H1 (cell line): ENCODE results near the gene GSAP. TPM values are rescaled to one million over a fixed set of nuclear protein-coding genes. Genes with fewer than 3 reads are reported as not detected.

Source experiments
- GTF2F1 ChIP-seq: IDR thresholded peaks from 2 replicates; pipeline ENCODE4 v1.6.1; 2012; ENCODE audit warnings: low read depth, low read length, improper control_type of control experiment, borderline replicate concordance
- JUN ChIP-seq: IDR thresholded peaks from 2 replicates; pipeline ENCODE4 v1.6.1; 2011; ENCODE audit warnings: low read depth, mild to moderate bottlenecking, improper control_type of control experiment, low read length
- KDM5A ChIP-seq: fragments of 200-600 bp; IDR thresholded peaks from 2 replicates; pipeline ENCODE4 v1.7.1; 2012; ENCODE audit warnings: mild to moderate bottlenecking, low read length, inconsistent platforms, mixed read lengths
- POLR2AphosphoS5 ChIP-seq: IDR thresholded peaks from 2 replicates; pipeline ENCODE4 v1.6.1; 2011; ENCODE audit warnings: low read depth, low read length
- RBBP5 ChIP-seq: IDR thresholded peaks from 2 replicates; pipeline ENCODE4 v1.7.1; 2012; ENCODE audit warnings: low read depth, mild to moderate bottlenecking, inconsistent platforms, low read length, moderate library complexity, borderline replicate concordance
- RFX5 ChIP-seq: IDR thresholded peaks from 2 replicates; pipeline ENCODE4 v1.6.1; 2011; ENCODE audit warnings: low read depth, low read length, improper control_type of control experiment, borderline replicate concordance
- RNF2 ChIP-seq: fragments of 200-900, 300-1000 bp; sonication (generic); IDR thresholded peaks from 2 replicates; pipeline ENCODE4 v1.7.1; 2016; ENCODE audit warnings: borderline replicate concordance, low read depth, mild to moderate bottlenecking, antibody characterized with exemption, low read length; ENCODE audit not compliant: poor library complexity, severe bottlenecking; ENCODE audit errors: missing control alignments
- polyA plus RNA-seq, 7 experiments: library from polyadenylated mRNA; depleted of rRNA in 3 of 7; stranded (reverse) in 5 of 7; unstranded in 2 of 7; fragments of >200 nt in 5 of 7; fragments of 200-250 nt in 2 of 7; gene quantifications; 1 replicate in 5 of 7; 2 replicates in 1 of 7; 4 replicates in 1 of 7; pipeline versions ENCODE4 v1.2.1 to v1.2.3, GENCODE V29; 2011 to 2013; ENCODE audit warnings: missing spikeins in 2 of 7, mixed read lengths in 2 of 7
- total RNA-seq: library from RNA; stranded (reverse); fragmentation: NEBNext Ultra II Directional; extraction: Animal tissue kit (Norgen Biotek cat#: 25700); gene quantifications from 2 replicates; pipeline ENCODE4 v1.2.1, GENCODE V29; 2021
- TF ChIP-seq, protein P1 (sequence below): fragments of 300-600 bp; sonication (generic); IDR thresholded peaks from 2 replicates; pipeline ENCODE4 v1.7.1; 2012; ENCODE audit warnings: low read length, moderate library complexity, mild to moderate bottlenecking, inconsistent platforms; ENCODE audit not compliant: insufficient replicate concordance

Gene GSAP
- total and polyA plus RNA-seq, 2 of the 8 experiments (the other 6 are each of a cell fraction or from before 2014, with no cell fraction given) = 0.93 to 2.1 TPM

DNA sequence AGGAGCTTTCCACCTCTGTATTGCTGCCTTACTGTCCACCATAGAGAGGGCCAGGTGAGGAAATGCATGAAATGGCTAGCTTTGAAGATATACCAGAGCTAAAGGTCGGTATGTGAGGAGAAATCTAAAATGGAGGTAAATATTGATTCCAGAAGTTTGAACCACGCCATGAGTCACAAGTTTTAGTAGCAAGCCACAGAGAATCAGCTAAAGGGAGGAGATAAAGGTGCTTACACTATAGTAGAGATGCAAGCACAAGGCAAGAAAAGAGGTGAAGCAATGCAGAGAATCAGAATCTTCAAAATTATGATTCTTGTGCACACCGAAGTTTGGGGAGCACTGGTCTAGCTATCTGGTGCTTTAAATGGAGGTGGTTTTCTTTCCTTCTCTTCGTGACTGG lies 3.0 kb upstream of the GSAP start (continued):
- TF ChIP-seq, protein P1, sequence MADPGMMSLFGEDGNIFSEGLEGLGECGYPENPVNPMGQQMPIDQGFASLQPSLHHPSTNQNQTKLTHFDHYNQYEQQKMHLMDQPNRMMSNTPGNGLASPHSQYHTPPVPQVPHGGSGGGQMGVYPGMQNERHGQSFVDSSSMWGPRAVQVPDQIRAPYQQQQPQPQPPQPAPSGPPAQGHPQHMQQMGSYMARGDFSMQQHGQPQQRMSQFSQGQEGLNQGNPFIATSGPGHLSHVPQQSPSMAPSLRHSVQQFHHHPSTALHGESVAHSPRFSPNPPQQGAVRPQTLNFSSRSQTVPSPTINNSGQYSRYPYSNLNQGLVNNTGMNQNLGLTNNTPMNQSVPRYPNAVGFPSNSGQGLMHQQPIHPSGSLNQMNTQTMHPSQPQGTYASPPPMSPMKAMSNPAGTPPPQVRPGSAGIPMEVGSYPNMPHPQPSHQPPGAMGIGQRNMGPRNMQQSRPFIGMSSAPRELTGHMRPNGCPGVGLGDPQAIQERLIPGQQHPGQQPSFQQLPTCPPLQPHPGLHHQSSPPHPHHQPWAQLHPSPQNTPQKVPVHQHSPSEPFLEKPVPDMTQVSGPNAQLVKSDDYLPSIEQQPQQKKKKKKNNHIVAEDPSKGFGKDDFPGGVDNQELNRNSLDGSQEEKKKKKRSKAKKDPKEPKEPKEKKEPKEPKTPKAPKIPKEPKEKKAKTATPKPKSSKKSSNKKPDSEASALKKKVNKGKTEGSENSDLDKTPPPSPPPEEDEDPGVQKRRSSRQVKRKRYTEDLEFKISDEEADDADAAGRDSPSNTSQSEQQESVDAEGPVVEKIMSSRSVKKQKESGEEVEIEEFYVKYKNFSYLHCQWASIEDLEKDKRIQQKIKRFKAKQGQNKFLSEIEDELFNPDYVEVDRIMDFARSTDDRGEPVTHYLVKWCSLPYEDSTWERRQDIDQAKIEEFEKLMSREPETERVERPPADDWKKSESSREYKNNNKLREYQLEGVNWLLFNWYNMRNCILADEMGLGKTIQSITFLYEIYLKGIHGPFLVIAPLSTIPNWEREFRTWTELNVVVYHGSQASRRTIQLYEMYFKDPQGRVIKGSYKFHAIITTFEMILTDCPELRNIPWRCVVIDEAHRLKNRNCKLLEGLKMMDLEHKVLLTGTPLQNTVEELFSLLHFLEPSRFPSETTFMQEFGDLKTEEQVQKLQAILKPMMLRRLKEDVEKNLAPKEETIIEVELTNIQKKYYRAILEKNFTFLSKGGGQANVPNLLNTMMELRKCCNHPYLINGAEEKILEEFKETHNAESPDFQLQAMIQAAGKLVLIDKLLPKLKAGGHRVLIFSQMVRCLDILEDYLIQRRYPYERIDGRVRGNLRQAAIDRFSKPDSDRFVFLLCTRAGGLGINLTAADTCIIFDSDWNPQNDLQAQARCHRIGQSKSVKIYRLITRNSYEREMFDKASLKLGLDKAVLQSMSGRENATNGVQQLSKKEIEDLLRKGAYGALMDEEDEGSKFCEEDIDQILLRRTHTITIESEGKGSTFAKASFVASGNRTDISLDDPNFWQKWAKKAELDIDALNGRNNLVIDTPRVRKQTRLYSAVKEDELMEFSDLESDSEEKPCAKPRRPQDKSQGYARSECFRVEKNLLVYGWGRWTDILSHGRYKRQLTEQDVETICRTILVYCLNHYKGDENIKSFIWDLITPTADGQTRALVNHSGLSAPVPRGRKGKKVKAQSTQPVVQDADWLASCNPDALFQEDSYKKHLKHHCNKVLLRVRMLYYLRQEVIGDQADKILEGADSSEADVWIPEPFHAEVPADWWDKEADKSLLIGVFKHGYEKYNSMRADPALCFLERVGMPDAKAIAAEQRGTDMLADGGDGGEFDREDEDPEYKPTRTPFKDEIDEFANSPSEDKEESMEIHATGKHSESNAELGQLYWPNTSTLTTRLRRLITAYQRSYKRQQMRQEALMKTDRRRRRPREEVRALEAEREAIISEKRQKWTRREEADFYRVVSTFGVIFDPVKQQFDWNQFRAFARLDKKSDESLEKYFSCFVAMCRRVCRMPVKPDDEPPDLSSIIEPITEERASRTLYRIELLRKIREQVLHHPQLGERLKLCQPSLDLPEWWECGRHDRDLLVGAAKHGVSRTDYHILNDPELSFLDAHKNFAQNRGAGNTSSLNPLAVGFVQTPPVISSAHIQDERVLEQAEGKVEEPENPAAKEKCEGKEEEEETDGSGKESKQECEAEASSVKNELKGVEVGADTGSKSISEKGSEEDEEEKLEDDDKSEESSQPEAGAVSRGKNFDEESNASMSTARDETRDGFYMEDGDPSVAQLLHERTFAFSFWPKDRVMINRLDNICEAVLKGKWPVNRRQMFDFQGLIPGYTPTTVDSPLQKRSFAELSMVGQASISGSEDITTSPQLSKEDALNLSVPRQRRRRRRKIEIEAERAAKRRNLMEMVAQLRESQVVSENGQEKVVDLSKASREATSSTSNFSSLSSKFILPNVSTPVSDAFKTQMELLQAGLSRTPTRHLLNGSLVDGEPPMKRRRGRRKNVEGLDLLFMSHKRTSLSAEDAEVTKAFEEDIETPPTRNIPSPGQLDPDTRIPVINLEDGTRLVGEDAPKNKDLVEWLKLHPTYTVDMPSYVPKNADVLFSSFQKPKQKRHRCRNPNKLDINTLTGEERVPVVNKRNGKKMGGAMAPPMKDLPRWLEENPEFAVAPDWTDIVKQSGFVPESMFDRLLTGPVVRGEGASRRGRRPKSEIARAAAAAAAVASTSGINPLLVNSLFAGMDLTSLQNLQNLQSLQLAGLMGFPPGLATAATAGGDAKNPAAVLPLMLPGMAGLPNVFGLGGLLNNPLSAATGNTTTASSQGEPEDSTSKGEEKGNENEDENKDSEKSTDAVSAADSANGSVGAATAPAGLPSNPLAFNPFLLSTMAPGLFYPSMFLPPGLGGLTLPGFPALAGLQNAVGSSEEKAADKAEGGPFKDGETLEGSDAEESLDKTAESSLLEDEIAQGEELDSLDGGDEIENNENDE = no peak
- no peak for TF ChIP-seq POLR2AphosphoS5
- TF ChIP-seq RBBP5 = no peak
- no peak for TF ChIP-seq RFX5
- no peak for TF ChIP-seq GTF2F1
- TF ChIP-seq JUN = no peak
- no peak for TF ChIP-seq RNF2
- no peak for TF ChIP-seq KDM5A
- TF ChIP-seq, all 59 proteins: peak for 0
